Loucy (cell line): ENCODE measurements around the gene PDGFD.

Experiments
- CTCF ChIP-seq: fragments of 200-600 bp; sonication (generic); conservative IDR thresholded peaks from 2 replicates; pipeline ENCODE4 v1.5.1; 2014; ENCODE audit warnings: mild to moderate bottlenecking, antibody characterized with exemption, low read length
- EZH2phosphoT487 ChIP-seq: fragments of 200-600 bp; IDR thresholded peaks from 2 replicates; pipeline ENCODE4 v1.6.1; 2018; ENCODE audit warnings: antibody characterized with exemption, mild to moderate bottlenecking, moderate library complexity, borderline replicate concordance

GRCh38 chr11:103935219-103935618 is 228.7 kb downstream of the PDGFD start:
- TF ChIP-seq CTCF = no peak
- TF ChIP-seq EZH2phosphoT487 = no peak
